Osteoblast (primary cell): ENCODE measurements around the gene MYOD1. TPM values are rescaled to one million over a fixed set of nuclear protein-coding genes. Genes with fewer than 3 reads are reported as not detected.
A peak's percentile ranks its signal among the peaks of the same experiment; 100 is the strongest.

Experiments
- DNase-seq: peaks from one replicate; pipeline ENCODE4 v3.0.0; 2011; ENCODE audit warnings: low spot score, mixed read lengths; ENCODE audit not compliant: insufficient read length; ENCODE audit errors: missing footprints
- H2AFZ ChIP-seq: 2 replicates; pipeline ENCODE4 v1.6.0; 2011; ENCODE audit warnings: mild to moderate bottlenecking, low read length
- H3K27ac ChIP-seq: 2 replicates; pipeline ENCODE4 v1.5.1; 2011; ENCODE audit warnings: mild to moderate bottlenecking, low read depth, low read length, moderate library complexity
- H3K27me3 ChIP-seq: 2 replicates; pipeline ENCODE4 v1.6.0; 2012; ENCODE audit warnings: mild to moderate bottlenecking, control low read depth, inconsistent platforms, low read length, moderate library complexity; ENCODE audit not compliant: insufficient read depth
- H3K36me3 ChIP-seq: 2 replicates; pipeline ENCODE4 v1.5.1; 2011; ENCODE audit warnings: mild to moderate bottlenecking, low read length, control low read depth, moderate library complexity; ENCODE audit not compliant: insufficient read depth
- H3K4me1 ChIP-seq: 2 replicates; pipeline ENCODE4 v1.5.1; 2011; ENCODE audit warnings: mild to moderate bottlenecking, low read length, control low read depth, moderate library complexity; ENCODE audit not compliant: insufficient read depth
- H3K4me2 ChIP-seq: 2 replicates; pipeline ENCODE4 v1.6.0; 2011; ENCODE audit warnings: mild to moderate bottlenecking, low read length; ENCODE audit not compliant: insufficient read depth
- H3K4me3 ChIP-seq: fragments of 200-600 bp; sonication (generic); 3 replicates; pipeline ENCODE4 v1.5.1; 2012; ENCODE audit warnings: mild to moderate bottlenecking, low read length, inconsistent platforms; ENCODE audit not compliant: insufficient read depth
- H3K79me2 ChIP-seq: 2 replicates; pipeline ENCODE4 v1.6.0; 2012; ENCODE audit warnings: mild to moderate bottlenecking, low read length, control low read depth, inconsistent platforms; ENCODE audit not compliant: insufficient read depth
- H3K9me3 ChIP-seq: 2 replicates; pipeline ENCODE4 v1.5.1; 2011; ENCODE audit warnings: low read depth, low read length, control low read depth
- H4K20me1 ChIP-seq: 2 replicates; pipeline ENCODE4 v1.6.0; 2012; ENCODE audit warnings: mild to moderate bottlenecking, low read length, control low read depth; ENCODE audit not compliant: insufficient read depth
- total RNA-seq: library from RNA; depleted of rRNA; stranded (reverse); fragments of >200 nt; gene quantifications from 2 replicates; pipeline ENCODE4 v1.2.3, GENCODE V29; 2012
- TF ChIP-seq, protein P1 (sequence below): IDR thresholded peaks from 2 replicates; pipeline ENCODE4 v1.5.1; 2011; ENCODE audit warnings: mild to moderate bottlenecking, low read depth, low read length, moderate library complexity; ENCODE audit errors: extremely low read depth

The MYOD1 gene
- total RNA-seq, 1 donor, result not detected

DNA sequence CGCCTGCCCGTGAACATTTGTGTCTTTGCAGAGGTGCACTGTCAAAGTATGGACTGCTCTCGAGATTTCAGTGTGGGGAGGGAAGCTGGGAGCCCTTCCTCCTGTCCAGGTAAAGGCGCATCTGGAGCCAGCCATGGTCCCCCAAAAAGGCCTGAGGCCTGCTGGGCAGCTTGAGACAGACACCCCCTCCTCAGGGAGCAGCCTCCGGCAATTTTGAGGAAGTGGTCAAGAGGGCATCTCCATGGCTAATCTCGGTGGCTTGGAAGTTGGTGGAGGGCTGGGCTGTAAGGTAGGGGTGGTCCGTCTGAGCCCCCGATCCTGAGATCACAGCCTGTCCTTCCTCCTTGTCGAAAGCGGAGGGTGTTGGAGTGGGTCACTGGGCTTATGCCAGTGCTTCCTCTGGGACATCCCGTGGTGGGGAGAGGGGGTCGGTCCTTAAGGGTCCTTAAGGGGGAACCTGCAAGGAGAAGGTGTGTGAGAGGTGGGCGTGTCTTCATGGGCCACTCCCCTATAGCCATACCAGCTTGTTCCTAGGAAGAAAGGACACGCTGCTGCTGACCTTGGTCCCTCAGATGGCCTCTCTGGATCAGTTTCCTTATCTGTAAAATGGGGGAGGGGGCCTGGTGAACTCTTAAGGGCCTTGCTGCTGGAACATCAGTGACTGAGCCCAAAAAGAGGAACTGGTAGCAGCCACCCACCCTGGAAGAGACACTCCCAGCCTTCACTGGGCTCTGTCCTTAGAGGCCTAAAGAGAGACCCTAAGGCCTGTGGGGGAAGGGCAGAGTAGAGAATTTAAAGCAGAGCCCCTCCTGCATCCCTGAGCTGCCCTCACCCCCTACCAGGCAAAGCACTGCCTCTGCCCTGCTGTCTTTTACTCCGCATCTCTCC, 17.8 kb downstream of the MYOD1 start:
- Histone ChIP-seq H3K9me3 (no peaks in the 10 kb centered on the region), H3K79me2 (no peaks in the 10 kb centered on the region), H3K4me3 (no peak overlapping the region), H3K4me1 (peaks cover 4% of the 10 kb centered on the region), H3K4me2 (no peak overlapping the region), H3K27me3 (peaks cover 74% of the 10 kb centered on the region), H2AFZ (no peak overlapping the region), H3K27ac (no peak overlapping the region), H4K20me1 (peaks cover 3% of the 10 kb centered on the region), H3K36me3 (no peaks in the 10 kb centered on the region)
- TF ChIP-seq, protein P1, sequence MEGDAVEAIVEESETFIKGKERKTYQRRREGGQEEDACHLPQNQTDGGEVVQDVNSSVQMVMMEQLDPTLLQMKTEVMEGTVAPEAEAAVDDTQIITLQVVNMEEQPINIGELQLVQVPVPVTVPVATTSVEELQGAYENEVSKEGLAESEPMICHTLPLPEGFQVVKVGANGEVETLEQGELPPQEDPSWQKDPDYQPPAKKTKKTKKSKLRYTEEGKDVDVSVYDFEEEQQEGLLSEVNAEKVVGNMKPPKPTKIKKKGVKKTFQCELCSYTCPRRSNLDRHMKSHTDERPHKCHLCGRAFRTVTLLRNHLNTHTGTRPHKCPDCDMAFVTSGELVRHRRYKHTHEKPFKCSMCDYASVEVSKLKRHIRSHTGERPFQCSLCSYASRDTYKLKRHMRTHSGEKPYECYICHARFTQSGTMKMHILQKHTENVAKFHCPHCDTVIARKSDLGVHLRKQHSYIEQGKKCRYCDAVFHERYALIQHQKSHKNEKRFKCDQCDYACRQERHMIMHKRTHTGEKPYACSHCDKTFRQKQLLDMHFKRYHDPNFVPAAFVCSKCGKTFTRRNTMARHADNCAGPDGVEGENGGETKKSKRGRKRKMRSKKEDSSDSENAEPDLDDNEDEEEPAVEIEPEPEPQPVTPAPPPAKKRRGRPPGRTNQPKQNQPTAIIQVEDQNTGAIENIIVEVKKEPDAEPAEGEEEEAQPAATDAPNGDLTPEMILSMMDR, result no peak
- DNase-seq, result peak; percentile 76

DNA sequence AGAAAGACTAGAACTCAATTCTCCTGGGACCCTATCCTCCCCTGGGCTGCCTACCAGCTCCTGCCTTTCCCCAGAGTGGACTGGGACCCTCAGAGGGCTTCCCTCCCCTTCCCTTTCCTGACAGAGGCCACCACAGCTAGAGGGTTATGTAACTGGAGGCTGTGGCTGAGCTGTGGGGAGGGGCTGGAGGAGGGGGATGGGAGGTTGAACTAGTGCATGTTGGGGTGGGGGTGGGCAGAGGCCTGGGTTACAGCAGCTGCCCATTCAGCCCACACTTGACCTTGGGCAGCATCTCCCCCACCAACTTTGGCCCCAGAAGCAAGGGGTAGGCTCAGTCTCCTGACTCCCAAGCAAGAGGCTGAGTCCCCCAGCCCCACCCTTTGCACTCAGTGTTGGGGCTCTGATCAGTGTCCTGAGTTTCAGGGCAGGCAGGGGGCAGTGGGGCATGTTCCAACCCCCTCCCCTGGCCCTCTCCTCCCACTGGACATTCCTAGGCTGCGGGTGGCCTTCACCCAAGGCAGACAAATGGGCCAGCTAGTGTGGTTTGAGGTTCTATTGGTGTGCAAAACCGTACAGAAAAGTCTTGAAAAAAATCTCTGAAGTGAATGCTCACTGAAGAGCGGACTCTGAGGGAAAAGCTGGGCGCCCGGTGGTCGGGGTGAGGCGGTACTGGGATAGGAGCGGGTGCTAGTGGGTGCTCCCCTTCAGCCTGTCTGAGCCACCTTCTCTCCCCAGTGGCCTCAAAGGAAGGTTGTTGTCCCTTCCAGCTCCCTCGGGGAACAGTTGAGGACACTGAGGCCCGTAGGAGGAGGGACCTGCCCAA, 19.0 kb downstream of the MYOD1 start:
- H3K79me2 ChIP-seq, result no peaks in the 10 kb centered on the region
- H3K36me3 ChIP-seq, result no peaks in the 10 kb centered on the region
- H3K4me3 ChIP-seq, result no peak overlapping the region
- peak; percentile 83 for DNase-seq
- H2AFZ ChIP-seq, result no peak overlapping the region
- H3K27me3 ChIP-seq, result peaks cover 62% of the 10 kb centered on the region
- no peak overlapping the region for H3K4me2 ChIP-seq
- TF ChIP-seq, protein P1, result no peak
- H3K4me1 ChIP-seq, result peaks cover 4% of the 10 kb centered on the region
- H3K27ac ChIP-seq, result no peak overlapping the region
- peaks cover 2% of the 10 kb centered on the region for H4K20me1 ChIP-seq
- no peaks in the 10 kb centered on the region for H3K9me3 ChIP-seq

DNA sequence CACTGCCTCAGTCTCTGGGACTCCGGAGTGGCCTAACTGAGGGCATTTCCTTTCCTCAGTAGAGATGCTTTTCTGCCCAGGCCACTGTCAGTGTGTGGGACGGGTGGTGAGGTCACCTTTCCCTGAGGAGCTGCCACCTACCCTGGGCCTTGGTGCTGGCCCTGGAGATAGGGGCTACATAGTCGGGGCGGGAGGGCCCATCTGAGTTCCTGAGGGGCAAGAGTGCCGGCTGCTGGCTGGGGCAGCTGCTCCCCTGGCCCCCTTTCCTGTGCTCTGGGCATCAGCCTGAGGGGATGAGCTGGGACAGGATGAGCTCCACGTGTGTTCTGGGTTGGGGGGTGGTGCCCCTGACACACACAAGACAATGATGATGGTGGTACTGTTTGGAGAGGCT, 20.6 kb downstream of the MYOD1 start:
- Histone ChIP-seq H3K27ac (no peak overlapping the region), H3K9me3 (no peaks in the 10 kb centered on the region), H2AFZ (no peak overlapping the region), H3K4me2 (no peak overlapping the region), H3K4me1 (peaks cover 6% of the 10 kb centered on the region), H3K27me3 (peaks cover 52% of the 10 kb centered on the region), H4K20me1 (no peaks in the 10 kb centered on the region), H3K4me3 (no peak overlapping the region), H3K36me3 (no peaks in the 10 kb centered on the region), H3K79me2 (no peaks in the 10 kb centered on the region)
- TF ChIP-seq, protein P1, result no peak
- no peak for DNase-seq
